Colon (tissue), 2 donors: ENCODE measurements around the gene RTP3.
"Not testable (repeated sequence)": the region's sequence is repeated elsewhere in the genome, so short reads cannot be mapped to it uniquely, and the experiment has no call there.

Experiments
- FAIRE-seq: peaks from 2 replicates; lab custom pipeline; 2012; peaks lifted over from hg19 to GRCh38; lab: Jason Lieb, UNC
- donor health status: control.
- donor health status: control.

RTP3 gene

DNA sequence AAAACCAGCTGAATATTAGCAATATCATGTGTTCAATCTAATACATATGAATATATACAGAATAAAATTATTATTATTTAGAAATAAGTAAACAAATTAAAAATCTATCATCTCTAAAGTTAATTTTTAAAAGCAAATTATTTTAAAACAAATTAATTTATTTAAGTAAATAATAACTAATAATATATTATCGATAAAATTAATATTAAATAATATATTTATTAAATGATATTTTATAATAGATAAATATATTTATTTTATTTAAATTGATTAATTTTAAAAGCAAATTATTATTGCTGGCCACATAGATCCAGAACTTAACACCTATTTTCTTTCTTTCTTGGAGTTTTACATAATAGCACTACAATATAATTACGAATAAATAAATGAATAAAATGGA is 22.2 kb downstream of the RTP3 start:
- peak; percentile 98 for FAIRE-seq

DNA sequence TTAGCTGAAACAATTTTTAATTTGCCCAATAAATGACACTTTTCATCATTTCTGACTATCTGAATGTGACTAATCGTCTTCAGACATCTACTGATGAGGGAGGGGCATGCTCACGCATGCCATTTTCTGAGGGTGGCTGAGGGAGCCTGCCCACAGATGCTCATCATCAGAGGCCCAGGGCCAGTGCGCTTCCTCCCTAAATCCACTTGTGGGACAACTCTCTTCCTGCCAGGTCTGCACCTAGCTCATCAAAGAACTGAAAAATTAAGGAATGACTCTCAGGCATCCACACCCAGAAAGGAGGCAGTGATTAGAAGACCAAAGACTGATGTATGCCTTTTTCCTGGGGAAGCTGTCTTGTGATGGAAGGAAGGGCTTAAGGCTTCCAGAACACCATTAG is 22.8 kb downstream of the RTP3 start:
- no peak for FAIRE-seq

DNA sequence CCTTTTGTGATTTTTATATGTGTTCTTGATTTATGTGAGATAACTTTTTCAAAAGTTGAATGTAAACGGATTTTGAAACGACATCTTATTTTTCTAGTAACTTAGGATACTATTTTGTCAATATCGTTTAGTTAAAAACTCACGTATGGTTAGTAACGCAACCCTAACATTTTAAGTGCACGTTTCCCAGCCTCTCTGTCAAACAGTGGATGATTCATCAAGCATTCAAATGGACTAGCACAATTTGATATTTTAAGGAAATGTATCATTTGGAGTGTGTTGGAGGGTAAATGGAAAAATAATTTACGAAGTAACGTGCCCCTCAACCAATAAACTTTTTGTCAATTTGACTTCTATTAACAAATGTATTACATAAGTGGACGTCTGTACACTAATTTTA is 23.3 kb downstream of the RTP3 start:
- no peak for FAIRE-seq

DNA sequence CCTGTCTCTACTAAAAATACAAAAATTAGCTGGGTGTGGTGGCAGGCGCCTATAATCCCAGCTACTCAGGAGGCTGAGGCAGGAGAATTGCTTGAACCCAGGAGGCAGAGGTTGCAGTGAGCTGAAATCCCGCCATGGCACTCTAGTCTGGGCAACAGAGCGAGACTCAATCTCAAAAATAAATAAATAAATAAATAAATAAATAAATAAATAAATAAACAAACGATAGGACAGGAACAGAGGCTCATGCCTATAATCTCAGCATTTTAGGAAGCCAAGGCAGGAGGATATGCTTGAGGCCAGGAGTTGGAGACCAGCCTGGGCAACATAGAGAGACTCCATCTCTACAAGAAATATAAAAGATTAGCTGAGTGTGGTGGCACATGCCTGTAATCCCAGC is 24.4 kb downstream of the RTP3 start:
- not testable (repeated sequence) for FAIRE-seq

DNA sequence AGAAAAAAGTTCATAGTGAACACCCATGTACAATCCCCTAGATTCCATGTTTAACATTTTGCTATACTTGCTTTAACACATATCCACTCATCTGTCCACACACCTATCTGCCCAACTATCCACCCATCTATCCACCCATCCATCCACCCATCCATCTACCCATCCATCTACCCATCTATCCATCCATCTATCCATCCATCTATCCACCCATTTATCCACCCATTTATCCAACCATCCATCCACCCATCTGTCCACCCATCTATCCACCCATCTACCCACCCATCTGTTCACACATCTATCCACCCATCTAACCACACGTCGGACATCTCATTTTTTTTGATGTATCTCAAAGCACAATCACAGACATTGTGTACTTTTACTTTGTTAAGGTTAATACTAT is 25.8 kb downstream of the RTP3 start:
- FAIRE-seq: no peak

DNA sequence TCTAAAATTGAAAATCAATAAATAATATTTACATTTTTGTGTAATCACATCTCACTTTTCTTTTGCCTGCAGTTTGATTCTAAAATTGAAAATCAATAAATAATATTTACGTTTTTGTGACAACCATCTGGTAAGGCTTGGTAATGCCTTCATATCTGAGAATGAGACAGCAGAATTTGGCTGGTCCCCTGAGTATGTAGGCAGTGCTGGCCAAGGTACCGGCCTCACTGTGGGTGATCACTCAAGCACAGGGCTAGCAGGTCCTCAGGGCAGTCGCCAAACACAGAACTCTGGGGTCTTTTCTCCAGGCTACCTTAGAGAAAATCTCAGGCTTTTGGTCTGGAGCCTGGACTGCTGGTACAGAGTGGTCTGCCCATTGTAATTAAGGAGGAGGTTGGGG is 26.2 kb downstream of the RTP3 start:
- FAIRE-seq: no peak

DNA sequence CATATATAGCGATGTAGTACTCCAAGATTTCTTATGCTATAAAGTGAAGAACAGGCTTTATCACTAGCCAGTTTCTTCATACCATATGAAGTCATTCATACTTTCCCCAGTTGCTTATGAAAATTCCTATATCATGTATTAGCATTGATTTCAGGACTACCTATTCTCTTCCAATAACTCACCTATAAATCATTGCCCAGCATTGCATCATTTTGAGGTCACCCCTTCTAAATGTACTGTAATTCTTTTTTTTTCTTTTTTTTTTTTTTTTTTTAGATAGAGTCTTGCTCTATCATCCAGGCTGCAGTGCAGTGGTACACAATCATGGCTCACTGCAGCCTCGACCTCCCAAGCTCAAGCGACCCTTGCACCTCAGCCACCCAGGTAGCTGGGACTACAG is 27.1 kb downstream of the RTP3 start:
- FAIRE-seq: no peak

DNA sequence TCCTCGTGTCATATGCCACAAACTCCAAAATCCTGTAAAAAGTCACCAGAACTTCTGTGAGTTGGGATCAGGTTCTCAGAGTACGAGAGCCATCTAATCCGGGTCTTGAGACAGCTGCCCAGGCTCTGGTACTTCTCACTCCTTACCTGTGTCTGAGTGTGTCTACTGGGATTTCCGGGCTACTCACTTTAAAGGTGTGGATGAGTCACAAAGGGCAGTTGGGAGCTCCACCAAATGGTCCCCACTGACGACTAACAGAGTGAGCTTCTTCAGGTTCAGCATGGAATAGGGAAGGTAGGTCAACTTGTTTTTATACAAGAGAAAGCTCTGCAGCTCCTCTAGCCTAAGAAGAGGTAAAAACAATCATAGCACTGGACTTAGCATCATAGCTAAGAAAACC is 29.5 kb downstream of the RTP3 start:
- FAIRE-seq: no peak

DNA sequence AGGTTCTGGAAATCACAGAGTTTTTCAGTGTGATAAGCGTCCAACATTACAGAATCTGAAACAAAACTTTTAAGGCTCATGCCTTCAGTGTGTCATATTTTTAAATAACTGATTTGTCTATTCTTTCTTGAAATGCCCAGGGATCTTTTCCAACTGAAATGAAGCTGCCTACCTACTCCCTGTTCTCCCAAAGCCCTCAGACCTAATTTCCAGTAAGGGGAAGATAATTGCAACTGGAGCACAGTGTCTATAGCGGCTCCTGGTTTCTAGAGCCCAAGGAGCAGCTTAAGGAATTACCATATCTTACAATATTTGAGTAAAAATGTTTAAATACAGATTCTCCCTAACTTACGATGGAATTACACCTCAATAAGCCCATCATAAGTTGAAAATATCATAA is 35.3 kb downstream of the RTP3 start:
- no peak for FAIRE-seq

DNA sequence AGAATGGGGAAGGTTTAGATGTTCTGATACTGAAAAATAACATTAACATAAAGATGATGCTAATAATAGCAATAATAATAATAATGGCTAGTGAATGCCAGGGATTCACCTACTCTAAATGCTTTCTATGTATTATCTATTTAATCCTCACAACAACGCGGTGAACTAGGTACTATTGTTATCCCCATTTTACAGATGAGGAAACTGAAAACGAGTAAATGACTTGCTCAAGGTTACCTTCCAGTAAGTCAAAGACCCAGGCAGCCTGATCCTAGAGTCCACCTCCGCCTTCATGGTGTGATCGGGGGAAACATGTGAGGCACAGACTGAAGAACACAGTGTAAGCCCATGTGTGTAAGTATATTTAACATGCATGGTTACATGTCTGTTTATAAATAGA is 38.0 kb downstream of the RTP3 start:
- no peak for FAIRE-seq

DNA sequence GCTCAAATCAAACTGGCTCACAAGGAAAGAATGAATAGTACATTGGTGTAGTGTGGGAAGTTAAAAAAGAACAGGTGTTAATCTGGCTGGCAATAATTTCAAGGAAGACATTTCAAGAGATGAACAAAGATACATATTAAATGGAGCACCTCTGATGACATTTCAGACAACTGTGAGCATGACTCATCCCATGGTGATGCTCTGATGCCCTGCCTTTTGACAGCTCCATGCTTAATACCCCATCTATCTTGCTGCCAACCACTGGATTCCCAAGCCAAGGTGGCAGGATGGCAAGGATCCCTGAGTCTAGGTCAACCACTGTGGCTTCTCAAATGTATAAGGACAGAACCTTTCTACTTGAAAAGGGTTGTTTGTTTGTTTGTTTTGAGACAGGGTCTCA is 39.0 kb downstream of the RTP3 start:
- no peak for FAIRE-seq

DNA sequence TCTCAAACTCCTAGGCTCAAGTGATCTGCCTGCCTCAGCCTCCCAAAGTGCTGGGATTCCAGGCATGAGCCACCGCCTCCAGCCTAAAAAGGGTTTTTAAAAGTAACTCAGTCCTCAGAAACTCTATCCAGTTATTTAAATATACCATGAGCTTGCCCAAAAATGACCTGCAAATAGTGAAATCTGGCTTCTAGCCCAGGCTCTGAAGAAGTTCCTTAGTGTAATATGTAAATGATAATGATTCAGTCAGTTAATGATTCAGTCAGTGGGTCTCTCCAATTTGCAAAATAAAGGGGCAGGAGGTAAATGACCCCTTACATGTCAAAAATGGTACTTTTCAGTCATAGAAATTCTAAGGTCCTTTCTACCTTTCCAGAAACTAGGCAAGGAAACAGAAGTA is 39.5 kb downstream of the RTP3 start:
- no peak for FAIRE-seq

DNA sequence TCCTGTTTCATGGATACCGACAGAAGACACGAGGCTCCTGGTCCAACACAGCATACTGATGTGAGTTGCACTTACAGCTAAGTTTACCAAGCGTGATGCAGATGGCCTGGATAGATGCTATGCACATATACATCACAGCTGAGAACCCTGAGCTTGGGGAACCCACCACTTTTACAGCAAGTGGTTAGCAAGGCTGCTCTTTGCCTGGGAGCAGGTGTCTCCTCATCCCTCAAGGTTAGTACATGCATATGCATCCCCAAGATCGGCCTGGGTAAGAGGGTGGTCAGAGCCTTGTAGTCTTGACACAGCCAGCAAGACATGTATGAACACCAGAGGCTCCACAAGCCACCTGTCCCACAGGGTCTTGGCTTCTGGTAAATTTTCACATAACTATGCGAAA is 40.0 kb downstream of the RTP3 start:
- FAIRE-seq: no peak

DNA sequence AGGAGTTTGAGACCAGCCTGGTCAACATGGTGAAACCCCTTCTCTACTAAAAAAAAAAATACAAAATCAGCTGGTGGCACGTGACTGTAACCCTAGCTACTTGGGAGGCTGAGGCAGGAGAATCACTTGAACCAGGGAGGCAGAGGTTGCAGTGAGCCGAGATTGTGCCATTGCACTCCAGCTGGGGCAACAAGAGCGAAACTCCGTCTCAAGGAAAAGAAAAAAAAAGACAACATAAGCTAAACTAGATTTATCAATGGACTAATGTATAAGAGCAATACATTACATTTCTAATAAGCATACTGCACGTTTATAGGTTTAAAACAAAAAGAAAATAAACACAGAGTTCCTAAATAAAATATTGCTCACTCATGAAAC is 40.6 kb downstream of the RTP3 start:
- FAIRE-seq: not testable (repeated sequence)

DNA sequence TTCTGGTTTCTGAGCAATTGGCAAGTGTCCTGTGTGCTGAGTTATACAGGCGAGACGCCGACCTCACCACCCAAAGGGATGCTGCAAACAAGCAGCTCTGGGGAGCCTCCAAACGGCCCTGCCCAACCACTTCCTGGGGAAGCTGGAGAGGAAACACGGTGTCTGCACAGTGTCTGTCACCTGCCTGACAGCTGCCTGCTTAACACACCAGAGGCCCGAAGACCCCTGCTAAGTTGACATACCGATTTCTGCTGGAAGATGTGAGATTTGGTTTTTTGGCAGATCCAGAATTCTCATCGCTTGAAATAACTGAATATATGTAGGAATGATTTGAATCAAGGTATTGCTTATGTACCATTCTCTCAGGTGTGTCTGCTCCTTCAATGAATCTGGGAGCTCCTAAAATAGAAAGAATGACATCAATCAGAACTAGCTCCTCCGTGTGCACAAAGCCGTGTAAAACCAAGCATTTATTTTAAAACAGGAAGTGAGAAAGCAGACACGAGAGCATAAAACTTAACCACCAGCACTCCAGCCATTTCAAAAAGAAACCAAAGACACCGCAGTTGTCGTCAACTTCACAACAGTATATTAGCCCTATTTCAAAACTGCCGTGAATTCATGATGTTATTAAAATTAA is 41.1 kb downstream of the RTP3 start:
- FAIRE-seq: no peak

DNA sequence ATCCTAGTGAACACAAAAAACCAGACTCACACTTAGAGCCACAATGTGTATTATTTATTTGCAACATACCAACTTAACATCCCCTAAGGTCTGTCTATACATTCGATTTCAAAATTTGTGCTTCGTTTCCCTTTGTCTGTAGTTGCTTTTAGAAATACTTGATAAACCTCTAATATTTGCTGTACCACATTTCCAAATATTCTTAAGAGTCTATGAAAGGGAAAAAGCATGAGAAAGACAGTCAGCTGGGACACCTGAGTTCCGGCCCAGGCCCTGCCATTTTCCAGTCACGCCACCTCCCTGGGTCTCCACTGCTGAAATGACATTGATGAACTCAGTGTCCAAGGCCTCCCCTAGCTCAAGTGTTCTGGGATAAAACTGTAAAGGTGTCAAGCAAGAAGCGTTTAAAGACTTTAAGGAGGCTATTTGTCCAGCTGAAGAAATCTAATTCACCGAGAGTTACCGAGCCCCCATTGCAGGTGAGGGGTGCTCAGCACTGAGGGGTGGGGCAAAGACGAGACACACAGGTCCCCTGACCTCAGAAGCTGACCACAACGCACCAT is 41.7 kb downstream of the RTP3 start:
- no peak for FAIRE-seq

DNA sequence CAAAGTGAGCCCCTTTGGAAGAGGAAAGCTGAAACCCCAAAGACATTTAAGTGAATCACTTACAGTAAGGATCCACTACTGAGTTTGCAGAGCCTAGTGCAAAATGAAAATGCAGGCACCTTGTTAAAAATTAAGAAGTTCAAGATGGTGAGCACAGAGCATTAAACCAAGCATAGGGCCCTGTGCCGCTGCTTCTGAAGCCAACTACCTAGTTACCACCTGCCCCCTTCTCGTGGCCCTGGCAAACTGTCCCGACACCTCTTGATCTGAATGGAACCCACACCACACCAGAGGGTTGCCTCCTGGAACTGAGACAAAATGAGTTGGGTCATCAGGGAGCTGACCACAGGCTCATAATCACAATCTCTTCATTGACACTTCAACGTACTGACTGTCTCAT is 42.8 kb downstream of the RTP3 start:
- FAIRE-seq: no peak

DNA sequence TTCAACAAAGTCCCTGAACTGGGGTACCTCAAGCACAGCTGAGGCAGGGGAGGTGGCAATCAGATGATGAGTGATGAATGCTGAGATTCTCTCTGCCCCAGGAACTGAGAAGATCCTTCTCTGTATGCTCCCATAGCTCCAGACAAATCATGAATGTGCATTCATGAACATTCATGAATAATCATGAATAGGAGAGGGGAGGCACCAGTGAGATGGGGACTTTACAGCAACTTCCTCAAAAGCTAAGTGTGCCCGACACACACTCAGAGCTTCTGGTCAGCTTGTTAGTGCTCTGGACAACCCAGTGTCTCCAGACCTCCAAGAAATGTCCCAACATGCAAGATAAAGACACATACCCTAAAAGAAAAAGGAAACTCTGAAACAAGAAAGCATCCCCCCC is 44.1 kb downstream of the RTP3 start:
- FAIRE-seq: no peak

DNA sequence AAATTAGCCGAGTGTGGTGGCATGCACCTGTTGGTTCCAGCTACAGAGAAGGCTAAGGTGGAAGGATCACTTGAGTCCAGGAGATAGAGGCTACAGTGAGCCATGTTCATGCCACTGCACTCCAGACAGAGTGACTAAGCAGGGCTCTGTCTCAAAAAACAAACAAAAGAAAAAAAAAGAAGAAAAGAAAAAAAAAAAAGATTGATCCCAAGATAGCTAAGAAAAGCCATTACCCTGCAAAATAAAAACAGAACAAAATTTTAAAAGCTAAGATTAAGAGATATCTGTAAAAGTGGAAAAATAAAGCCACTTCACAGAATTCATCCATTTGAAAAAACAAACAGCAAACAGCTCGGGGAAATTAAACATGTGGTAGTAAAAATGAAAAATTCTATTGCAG is 44.6 kb downstream of the RTP3 start:
- no peak for FAIRE-seq

DNA sequence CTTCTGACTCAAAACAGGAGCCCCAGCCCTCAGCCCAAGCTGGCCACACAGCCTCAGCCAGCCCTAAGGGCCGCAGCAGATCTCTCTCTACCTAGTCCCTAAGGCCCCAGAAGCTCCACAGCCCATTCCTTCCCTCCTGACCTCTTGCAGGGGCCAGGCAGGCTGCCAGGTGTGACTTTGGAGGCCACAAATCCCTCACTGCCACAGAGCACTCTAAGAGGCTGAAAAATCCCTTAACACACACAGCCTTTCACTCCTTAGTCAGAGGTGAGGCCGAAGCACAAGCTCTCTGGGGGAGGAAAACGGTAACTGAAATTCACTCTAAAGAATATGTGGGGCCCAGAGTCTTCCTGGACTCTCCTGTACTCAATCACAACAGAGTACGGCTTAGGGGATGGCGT is 45.0 kb downstream of the RTP3 start:
- no peak for FAIRE-seq

DNA sequence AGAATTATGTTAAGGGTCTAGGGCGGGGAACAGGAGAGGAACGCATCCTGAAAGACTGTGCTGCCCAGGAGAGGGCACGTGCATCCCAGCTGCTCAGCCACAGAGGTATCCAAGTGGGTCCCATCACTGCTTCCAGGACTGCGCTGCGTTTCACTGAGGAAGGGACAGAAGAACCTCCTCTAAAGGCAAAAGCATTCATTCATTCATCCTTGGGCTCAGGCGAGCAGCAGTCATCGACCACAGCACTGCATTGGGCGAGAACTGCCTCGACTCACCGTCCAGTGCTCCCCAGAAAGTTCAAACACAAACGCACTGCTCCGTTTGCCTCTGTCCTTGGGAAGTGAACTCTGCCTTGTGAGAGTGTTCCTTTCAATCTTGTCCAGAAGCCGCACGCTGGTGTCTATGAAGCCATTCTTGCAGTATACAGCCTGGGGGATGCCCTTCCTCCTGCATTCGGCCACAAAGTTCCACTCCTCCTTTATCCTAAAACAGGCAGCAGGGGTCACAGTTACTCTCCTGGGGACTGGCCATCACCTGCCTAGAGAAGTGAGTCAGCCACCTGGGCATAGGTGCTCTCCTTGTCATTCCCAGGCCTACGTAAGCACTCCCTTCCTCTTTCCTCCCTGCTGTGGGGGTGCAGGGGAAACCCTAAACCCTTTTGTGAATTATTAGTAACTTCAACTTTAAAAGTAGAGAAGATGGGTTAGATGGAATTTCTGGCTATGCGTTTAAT is 47.2 kb downstream of the RTP3 start:
- FAIRE-seq: no peak

DNA sequence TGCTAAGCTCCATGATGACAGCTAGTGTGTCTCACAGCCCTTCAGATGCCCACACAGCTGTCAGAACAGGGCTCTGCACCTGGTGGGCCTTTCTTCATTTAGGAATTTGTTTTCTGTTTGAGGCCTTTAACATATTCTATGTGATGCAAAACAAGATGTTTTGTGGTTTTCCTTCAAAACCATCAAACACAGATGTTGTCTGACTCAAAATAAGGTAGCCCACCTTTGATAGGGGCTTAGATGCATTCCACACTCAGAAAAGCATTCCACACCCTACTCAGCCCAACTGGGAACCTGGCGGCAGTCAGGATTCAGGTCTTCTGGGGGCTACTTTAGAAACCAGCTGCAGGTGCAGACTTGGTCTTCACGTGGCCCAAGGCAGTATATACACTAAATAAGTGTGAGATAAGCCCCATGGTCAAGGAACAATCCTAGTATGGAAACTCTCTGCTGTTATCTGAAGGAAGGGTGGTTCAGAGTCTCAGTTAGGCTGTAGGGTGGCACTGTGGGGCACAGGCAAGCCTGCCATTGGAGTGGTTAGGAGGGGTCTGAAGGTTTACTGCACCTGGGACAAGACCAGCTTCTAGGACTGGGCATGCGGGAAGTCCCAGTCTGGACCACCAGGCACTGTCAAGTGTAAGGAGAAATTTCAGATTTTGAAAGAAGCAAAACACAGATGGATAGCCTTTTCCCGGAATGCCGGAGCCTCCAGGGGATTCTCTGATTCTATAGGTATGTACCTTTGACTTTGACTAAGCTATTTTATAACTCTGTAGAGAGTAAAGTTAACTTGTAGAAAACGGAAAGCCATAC is 48.2 kb downstream of the RTP3 start:
- FAIRE-seq: no peak

DNA sequence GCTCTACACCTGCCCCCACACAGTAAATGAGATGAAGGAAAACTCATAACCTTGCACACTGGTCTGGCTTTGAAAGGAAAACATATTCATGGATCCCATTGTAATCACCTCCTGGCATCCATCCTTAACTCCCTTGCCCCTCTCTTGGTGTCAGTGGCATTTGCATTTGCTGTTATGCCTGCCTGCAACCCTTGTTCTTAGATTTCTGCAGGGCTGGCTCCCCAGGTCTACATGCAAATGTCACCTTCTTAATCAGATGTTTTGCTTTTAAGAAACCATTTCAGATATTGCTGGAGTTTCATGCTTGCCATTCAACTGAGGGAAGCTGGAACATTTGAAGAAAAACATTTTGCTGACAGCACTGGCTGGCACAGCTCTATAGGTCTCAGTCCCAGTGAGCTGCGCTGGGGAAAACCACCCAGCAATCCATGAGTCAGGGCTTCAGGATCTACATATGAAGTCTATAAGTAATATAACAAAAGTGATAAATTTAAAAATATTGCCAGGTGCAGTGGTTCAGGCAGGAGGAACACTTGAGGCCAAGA is 49.2 kb downstream of the RTP3 start:
- FAIRE-seq: no peak
